ENCODE data around the gene APBB2.
"Not testable (repeated sequence)": the region's sequence is repeated elsewhere in the genome, so short reads cannot be mapped to it uniquely, and the experiment has no call there.

Gene APBB2

DNA sequence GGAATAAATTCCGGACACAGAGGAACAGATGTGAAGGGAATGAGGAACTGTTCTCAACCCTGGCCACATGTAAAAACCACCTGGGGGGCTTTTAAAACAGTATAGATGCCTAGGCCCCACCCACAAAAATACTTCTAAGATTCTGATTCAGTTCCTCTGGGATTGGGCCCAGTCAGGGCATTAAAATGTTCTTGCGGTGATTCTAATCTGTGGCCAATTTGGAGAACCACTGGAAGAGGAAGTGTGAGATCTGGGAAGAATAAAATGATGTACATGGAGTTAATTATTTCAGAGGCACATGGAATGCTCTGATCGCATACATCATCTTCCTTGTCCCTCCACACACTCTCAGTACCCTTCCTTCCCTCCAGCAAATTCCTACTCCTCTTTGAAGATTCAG is 192.2 kb downstream of the APBB2 start:
- DNase-seq (ENCODE audit: low spot score), result no peak

DNA sequence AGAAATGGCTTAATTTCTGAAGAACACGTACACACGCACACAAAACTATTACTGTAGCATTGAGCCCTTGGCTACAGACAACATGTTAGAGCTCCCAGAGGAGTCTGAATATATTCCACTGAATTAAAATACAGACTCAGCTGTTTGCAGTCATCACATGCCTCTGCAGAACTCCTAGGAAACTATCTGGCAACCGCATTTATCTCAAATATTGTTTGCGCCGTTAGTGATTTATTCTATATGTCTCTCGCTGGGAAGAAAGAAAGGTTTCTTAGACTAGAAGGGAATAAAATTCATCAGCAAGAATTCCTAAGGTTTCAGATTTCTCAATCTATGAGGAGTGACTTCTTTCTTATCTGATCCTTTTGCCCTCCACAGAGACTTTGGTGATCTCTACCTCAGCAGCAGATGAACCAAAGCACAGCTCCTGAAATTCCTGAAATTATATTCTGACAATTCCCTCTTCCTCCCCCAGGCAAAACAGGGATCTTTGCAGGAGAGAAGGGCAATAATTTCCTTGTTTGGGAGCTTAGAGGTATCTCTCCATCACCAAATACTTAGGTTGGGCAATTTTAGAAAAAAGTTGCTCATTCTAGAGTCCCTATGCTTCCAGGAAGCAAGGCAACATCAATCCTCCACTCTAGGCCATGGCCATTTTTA is 199.2 kb downstream of the APBB2 start:
- no peak for DNase-seq (ENCODE audit: low spot score)

DNA sequence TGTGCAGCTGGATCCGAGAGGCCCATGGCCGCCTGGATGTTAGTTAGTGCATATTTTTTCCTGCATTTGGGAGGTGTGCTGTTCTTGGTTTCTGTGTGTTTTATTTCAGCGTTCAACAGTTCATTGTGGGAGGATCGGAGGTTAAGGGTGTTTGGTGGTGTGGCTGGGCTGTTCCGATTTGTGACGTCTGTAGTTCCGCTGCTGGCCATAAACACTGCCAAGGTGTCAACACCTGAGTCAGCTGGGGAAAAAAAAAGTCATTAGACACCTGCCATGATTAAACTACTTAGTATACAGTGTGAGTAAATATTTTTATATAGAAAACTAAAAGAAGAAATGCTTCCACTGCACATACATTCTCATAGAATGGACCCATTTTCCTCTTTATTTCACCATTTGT is 200.2 kb downstream of the APBB2 start:
- DNase-seq (ENCODE audit: low spot score), result no peak

DNA sequence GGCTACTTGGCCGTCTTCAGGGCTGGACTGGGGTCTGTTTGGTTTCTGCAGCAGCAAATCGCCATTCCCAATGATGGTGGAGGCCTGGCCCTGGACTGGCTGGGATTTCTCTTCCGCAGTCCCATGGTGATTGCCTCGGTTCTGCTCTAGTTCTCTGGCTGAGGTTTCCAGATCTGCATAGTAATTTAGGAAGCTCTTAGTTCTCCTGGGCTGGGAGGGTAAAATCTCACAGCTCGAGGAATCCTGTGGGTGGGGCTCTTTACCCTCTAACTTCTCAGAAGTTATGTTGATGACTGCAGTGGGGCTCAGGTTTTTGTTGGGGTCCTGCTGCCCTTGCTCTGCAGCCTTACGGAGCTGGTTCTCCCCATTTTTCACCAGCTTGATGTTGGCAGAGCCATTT is 200.6 kb downstream of the APBB2 start:
- DNase-seq (ENCODE audit: low spot score), result no peak

DNA sequence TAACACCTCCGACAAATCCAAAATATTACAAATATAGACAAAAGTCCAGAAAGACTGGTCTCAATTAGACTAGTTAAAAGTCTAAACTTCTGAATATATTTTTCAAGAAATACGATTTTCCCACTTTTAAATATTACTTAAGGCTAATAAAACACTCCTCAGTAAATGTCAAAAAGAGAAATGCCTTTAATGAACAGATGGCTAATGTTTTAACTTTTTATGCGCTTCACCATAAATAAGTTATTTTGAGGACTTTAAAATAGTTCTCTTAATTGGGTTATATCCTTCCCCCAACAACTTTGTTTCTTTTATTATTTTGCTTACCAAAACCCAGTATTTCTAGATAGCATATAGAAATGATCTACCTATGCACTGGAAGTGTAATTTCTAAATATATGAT is 201.4 kb downstream of the APBB2 start:
- DNase-seq (ENCODE audit: low spot score), result no peak

DNA sequence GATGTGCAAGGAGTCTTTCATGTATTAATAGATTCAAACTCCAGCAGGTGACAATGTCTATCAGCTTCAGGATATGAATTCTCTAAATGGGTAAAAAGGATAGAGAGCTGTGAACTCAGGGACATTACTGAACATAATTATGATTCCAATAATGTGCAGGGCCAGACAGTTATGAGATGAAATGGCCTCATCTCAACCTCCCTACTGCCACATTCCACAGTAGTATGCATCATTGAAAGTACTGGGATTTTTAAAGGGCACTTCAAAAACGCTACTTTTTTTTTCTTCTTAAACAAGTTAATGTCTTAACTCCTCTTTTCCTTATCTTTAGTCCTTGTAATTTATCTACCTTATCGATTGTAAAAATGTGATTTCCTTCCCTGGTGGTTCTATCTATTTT is 202.0 kb downstream of the APBB2 start:
- DNase-seq (ENCODE audit: low spot score), result no peak

DNA sequence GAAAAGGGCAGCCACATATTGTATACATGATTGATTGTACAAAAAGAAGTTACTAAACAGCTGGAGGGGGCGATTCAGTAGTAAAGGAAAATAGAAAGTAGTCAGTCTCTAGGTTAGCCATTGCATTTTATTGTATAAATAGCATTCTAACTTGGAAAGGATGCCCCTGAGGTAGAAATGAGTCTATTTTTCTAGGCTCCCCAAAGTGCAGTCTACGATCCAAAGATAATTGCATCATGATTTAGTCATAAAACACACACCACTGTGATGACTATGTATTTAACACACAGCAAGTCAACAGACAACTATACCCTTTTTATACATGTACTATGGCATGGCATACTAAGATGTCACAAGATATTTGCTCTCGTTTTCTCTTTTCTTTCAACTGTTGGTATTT is 204.9 kb downstream of the APBB2 start:
- no peak for DNase-seq (ENCODE audit: low spot score)

DNA sequence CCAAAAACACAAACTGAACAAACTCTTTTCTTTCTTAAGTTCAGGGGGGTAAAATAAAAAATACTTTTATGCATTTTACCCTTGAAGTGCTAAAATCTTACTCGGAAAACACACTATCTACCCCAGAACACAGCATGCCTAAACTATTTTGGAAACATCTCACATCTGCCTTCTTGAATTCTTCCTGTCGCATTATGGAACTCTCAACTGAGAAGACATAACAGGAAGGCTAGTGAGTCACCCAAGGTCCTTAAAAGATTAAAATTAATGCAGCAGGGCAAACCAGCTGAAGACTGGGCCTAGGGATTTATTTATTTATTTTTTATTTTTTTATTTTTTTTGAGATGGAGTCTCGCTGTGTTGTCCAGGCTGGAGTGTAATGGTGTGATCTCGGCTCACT is 208.2 kb downstream of the APBB2 start:
- no peak for DNase-seq (ENCODE audit: low spot score)

DNA sequence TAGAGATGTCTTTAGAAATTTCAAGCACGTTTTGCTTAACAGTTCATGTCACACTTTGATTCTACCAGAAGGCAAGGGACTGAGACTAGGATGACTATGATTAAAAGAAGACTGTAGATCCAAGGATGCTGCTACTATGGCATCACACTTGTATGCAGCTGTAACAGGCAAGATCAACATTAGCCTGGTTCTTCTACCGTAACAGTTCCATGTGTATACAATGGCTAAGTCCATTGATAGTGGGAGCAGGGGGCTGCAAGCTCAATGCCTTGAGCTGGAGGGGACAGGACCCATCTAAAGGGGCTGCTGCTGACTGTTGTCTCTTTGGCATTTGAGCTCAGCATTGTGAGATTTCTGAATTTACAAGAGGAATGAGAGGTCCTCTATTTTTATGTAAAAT is 212.0 kb downstream of the APBB2 start:
- no peak for DNase-seq (ENCODE audit: low spot score)

DNA sequence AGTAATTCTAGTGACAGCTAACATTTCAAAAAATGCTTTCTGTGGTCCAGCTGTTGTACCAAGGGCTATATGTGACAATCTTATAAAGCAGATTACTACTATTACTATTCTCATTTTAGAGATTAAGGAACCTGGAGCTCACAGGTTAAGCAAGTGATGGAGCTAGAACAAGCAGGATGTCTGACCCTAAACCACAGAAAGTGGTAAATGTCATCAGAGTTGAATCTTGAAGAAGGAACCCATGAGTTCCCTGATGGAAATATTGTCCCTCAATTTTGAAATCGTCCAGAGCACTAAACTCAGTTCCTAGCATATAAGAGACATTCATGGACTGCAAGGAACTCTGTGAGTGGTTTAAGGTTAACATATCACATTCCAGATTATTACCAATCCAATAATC is 214.0 kb downstream of the APBB2 start:
- no peak for DNase-seq (ENCODE audit: low spot score)

DNA sequence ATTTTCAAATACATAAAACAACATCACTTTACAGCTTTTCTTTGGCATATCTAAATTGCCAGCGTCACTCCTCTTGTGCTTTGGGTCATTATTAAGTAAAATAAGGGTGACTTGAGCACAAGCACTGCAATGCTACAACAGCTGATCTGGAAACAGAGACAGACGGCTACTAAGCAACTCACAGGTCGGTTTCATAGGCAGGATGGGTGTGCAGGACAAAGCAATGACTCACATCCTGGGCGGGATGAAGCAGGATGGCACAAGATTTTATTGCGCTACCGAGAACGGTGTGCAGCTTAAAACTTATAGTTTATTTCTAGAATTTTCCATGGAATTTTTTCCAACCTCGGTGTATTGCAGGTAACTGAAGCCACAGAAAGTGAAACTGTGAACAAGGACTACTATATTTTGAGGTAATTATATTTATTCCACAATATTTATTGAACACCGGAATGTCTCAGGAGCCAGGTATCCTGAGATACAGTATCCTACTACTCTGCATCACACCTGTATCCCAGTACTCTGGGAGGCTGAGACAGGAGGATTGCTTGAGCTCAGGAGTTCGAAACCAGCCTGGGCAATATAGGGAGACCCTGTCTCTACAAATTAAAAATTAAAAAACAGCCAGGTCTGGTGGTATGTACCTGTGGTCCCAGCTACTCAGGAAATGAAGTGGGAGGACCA is 215.5 kb downstream of the APBB2 start:
- DNase-seq (ENCODE audit: low spot score), result no peak

DNA sequence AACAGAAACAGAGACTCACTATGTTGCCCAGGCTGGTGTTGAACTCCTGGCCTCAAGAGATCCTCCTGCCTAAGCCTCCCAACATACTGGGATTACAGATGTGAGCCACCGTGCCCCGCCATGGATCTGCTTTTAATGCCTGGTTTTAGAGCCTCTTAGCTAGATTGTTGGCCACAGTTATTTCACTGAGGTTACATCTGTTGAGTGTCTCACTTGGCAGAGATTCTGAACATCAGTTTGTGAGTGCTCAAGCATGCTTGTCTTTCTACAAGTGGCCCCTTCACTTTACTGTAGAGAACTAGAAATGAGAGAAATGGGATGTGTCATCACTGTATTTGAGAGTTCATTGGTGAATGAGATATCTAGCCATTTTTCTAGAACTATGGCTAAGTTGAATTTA is 218.5 kb downstream of the APBB2 start:
- DNase-seq (ENCODE audit: low spot score), result no peak

DNA sequence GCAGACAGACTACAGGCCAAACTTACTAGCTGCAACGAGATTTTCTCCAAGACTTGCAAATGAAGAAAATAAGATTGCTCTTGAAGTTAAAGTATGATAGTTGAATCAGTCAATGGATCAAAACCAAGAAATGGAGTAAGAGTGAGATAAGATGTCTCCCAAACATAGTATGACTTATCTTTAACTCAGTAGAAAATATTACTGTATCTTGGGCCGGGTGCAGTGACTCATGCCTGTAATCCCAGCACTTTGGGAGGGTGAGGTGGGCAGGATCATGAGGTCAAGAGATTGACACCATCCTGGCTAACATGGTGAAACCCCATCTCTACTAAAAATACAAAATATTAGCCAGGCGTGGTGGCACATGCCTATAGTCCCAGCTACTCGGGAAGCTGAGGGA is 220.0 kb downstream of the APBB2 start:
- not testable (repeated sequence) for DNase-seq (ENCODE audit: low spot score)

DNA sequence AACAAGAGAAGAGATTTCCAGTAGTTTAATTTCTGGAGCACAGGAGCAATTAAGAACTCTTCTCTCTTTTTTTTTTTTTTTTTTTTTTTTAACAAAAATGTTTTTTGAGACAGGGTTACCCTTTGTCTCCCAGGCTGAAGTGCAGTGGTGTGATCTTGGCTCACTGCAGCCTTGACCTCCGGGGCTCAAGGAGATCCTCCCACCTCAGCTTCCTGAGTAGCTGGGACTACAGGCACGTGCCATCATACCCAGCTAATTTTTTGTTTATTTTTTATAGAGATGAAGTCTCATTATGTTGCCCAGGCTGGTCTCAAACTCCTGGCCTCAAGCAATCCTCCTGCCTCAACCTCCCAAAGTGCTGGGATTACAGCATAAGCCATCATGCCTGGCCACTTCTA is 221.0 kb downstream of the APBB2 start:
- not testable (repeated sequence) for DNase-seq (ENCODE audit: low spot score)

DNA sequence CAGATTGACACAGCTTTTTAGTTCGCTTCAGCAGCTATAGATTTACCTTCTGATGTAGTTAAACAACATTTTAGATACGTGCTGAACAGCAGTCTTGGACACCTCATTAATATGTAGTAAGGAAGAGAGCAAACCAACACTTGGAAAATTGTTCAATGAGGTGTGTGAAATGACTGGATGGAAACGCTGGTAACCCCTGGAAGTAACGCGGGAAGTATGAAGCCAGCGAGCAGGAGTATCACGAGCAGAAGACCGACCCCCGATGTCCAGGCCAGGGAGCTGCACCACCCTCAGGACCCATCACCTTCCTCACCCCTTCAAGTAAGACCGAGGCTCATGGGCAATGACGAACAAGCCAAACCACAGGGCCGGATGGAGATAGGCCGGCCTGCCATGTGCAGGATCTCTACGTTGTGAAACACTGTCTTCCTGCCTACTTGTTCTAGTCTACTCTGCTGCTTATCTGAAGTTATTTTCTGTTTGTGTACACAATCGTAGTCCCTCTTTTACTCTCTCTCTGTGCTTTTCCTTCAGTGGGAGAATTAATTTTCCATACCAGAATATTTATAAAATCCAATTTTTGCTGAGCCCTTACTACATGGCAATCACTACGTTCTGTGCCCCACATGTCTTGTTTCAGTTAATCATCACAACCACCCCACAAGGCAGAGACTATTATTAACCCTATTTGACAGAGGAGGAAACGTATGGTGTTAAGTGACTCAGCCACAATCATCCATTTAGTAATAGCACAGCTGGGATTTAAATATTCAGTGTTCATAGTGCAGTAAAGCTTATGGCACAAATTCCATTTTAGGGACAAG is 221.7 kb downstream of the APBB2 start:
- no peak for DNase-seq (ENCODE audit: low spot score)

DNA sequence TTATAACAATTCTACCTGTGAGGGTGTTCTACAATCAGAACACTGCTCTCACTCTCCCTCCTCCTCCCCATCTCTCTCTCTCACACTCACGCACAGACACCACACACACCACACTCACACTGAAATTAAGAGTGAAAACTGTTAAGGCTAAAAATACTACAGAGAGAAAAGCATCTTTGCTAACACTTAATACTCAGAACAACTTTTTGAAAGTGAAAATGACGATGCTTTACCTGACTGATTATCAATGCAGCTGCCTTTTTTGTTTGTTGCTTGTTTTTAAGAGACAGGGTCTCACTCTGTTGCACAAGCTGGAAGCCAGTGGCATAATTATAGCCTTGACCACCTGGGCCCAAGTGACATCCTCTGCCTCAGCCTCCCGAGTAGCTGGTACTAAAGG is 222.4 kb downstream of the APBB2 start:
- DNase-seq (ENCODE audit: low spot score), result no peak

DNA sequence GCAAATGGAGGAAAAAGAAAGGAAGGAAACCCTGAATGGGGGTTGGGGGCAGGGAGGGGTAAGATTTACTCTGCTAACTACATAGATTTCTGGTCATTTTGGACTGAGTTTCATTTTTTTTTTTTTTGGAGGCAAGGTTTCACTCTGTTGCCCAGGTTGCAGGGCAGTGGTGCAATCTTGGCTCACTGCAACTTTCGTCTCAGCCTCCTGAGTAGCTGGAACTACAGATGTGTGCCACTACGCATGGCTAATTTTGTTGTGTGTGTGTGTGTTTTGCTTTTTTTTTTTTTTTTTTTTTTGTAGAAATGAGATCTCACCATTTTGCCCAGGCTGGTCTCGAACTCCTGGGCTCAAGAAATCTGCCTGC is 223.5 kb downstream of the APBB2 start:
- DNase-seq (ENCODE audit: low spot score), result no peak

DNA sequence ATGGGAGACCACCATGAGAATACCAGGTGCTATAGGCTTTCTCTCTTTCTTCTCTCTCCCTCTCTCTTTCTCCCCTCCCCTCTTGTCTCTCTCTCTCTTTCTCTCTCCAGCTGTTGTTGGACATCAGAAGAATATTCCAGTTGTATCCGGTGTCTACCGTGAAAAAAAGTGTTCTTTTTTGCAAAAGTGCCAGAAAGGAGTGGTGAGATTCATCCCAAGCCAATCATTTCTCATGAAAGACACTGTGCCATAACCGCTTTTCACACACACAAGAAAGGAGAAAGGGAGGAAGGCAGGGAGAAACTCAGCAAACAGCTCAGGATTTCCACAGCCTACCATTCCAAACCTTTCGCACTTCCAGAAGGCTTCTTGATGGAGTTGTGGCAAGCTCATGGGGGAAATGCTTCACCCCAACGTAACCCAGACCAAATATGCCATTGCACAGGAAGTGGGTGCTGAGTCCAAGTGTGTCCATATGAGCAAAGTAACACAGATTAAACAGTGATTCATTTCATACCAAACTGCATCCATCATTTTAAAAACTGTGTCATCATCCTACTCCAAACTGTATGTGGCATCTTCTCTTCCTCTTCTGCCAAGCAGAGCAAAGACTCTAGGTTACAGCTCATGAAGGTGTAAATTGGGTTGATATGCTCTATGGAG is 224.0 kb downstream of the APBB2 start:
- no peak for DNase-seq (ENCODE audit: low spot score)

DNA sequence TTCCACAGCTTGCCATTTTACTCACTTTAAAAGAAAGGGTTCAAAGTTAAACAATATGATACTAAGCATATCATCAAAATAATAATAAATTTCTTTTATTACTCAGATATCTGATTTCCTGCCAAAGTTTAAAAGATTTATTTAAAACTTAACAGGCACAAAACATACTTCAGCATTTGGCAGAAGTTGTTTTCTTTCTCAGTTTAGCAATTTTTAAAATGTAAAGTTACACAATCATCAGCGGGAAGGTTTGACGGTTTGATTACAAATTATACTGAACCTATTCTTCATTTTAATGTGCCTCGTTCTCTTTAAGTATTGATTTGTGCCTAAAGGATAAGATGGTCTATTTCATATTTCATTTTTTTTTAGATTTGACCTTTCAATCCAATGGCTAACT is 227.2 kb downstream of the APBB2 start:
- no peak for DNase-seq (ENCODE audit: low spot score)

DNA sequence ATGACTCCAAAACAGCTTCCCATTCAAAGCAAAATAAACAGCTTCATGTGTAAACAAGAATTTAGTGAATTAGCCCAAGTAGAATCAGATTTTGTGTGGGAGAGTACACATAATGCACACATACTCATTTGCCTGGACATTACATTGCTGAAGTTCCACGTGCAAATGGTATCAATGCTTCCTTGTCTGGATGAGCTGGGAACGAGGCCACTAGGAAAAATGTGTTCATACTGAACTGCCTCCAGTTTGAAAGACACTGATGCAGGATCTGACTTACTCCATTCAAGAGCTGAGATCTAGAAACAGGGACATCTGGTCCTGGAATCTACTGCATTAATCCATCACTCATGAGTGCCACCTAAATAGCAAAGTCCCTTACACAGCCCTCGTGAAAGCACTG is 228.0 kb downstream of the APBB2 start:
- peak; percentile 92 for DNase-seq (ENCODE audit: low spot score)

DNA sequence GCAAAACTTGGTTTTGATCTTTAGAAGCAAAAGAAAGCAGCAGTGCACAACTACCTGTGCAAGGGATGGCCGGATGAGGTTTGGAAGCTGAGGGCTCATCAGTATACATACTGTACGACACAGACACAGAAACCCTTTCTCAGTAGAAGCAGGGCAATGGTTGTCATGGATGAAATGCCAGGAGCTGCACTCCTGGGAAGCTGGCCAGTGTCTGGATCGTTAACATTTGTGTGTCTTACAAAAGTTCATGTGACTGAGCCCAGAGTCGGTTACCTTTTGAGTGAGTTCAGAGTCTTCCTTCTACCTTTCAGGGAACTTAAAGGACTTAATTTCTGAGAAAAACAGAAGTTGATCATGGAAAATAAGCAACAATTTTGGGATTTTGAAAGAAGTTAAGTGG is 230.3 kb downstream of the APBB2 start:
- DNase-seq (ENCODE audit: low spot score), result no peak

DNA sequence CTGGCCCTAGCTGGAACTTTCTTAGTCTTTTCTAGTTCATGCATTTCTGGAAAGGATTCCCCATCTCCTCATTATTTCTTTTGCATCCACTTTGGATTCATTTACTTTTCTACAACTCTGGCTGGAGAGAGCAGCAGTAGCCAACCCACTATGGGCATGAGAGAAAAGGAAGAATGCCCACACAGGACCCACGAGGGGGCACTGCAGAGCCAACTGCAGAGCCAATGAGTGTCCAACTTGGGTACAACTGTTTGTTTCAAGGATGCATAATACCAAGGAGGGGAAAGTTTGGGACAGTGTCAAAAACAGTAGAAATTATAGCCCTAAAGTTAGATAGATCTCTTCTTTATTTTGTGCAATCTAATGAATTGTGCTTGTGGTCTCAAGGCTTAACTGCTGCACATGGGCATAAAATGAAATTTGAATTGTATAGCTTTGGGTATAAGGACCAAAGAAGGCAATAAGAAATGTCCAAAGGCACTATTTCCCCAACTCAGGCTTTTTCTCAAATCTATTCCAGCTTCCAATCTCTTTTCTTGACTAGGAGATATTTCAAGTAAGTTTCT is 233.9 kb downstream of the APBB2 start:
- DNase-seq (ENCODE audit: low spot score), result peak; percentile 52
